Stimulated activated CD4-positive, alpha-beta T cell treated with anti-CD3 and anti-CD28 coated beads, Interleukin-1b, Interleukin-23, amount 100 ng/mL, for 48 hours (primary cell): ENCODE results near the gene ZNF91.
"Not testable (repeated sequence)": the region's sequence is repeated elsewhere in the genome, so short reads cannot be mapped to it uniquely, and the experiment has no call there.

ENCODE experiments used
- DNase-seq: peaks from one replicate; pipeline ENCODE4 v3.0.0-alpha.2; 2020

ZNF91 gene

GRCh38 chr19:23394511-23394910 lies 760 bp downstream of the ZNF91 start:
- peak; percentile 59 for DNase-seq

- DNase-seq, result no peak
Measured at GRCh38 chr19:23393121-23393520, 2.1 kb downstream of the ZNF91 start.

GRCh38 chr19:23391236-23391635 lies 4.0 kb downstream of the ZNF91 start:
- DNase-seq, result no peak

GRCh38 chr19:23385404-23385803 lies 9.9 kb downstream of the ZNF91 start:
- no peak for DNase-seq

- DNase-seq, result no peak
Measured at GRCh38 chr19:23384858-23385257, 10.4 kb downstream of the ZNF91 start.

- DNase-seq, result no peak
Measured at GRCh38 chr19:23384166-23384565, 11.1 kb downstream of the ZNF91 start.

GRCh38 chr19:23382955-23383354 lies 12.3 kb downstream of the ZNF91 start:
- DNase-seq, result no peak

GRCh38 chr19:23381114-23381513 lies 14.2 kb downstream of the ZNF91 start:
- no peak for DNase-seq

- not testable (repeated sequence) for DNase-seq
Measured at GRCh38 chr19:23379671-23380070, 15.6 kb downstream of the ZNF91 start.

- DNase-seq, result no peak
Measured at GRCh38 chr19:23378948-23379347, 16.3 kb downstream of the ZNF91 start.

- no peak for DNase-seq
Measured at GRCh38 chr19:23377276-23377675, 18.0 kb downstream of the ZNF91 start.

- no peak for DNase-seq
Measured at GRCh38 chr19:23366437-23366836, 28.8 kb downstream of the ZNF91 start.

- DNase-seq, result not testable (repeated sequence)
Measured at GRCh38 chr19:23366031-23366430, 29.2 kb downstream of the ZNF91 start.

- no peak for DNase-seq
Measured at GRCh38 chr19:23365222-23365621, 30.0 kb downstream of the ZNF91 start.

GRCh38 chr19:23361843-23362242 lies 33.4 kb downstream of the ZNF91 start:
- DNase-seq, result not testable (repeated sequence)

GRCh38 chr19:23351806-23352205 lies 43.5 kb downstream of the ZNF91 start:
- DNase-seq, result no peak

GRCh38 chr19:23346696-23347095 lies 48.6 kb downstream of the ZNF91 start:
- no peak for DNase-seq

- no peak for DNase-seq
Measured at GRCh38 chr19:23345838-23346237, 49.4 kb downstream of the ZNF91 start.

- DNase-seq, result no peak
Measured at GRCh38 chr19:23343434-23344010, 51.7 kb downstream of the ZNF91 start.

- no peak for DNase-seq
Measured at GRCh38 chr19:23328211-23328610, 67.1 kb downstream of the ZNF91 start.

GRCh38 chr19:23321953-23322549 lies 73.2 kb downstream of the ZNF91 start:
- no peak for DNase-seq

GRCh38 chr19:23321403-23321802 lies 73.9 kb downstream of the ZNF91 start:
- DNase-seq, result not testable (repeated sequence)

GRCh38 chr19:23319571-23319970 lies 75.7 kb downstream of the ZNF91 start:
- DNase-seq, result not testable (repeated sequence)

- not testable (repeated sequence) for DNase-seq
Measured at GRCh38 chr19:23318941-23319340, 76.3 kb downstream of the ZNF91 start.

GRCh38 chr19:23318143-23318542 lies 77.1 kb downstream of the ZNF91 start:
- DNase-seq, result peak; percentile 5
